A549 (cell line): ENCODE measurements around the gene MAP3K20. TPM values are rescaled to one million over a fixed set of nuclear protein-coding genes. Genes with fewer than 3 reads are reported as not detected.

Source experiments
- ATAC-seq, 2 experiments: fragments of 200-7000 bp in 1 of 2; fragments of >200 bp in 1 of 2; cut with Nextera tagmentation in 1 of 2; cut with Tn5 transposase in 1 of 2; 3 replicates each; pipeline versions ENCODE4 v1.8.0 to v1.9.1; 2018 to 2020; ENCODE audit warnings: mild to moderate bottlenecking in 1 of 2, moderate library complexity in 1 of 2
- CTCF ChIA-PET: fragments of 300-600 bp; sonication (Branson Sonifier 250); formaldehyde crosslinking; extraction: SDS; loops from one replicate; lab custom pipeline; 2021; ENCODE audit warnings: antibody characterized with exemption, inconsistent platforms; lab: Yijun Ruan, JAX
- POLR2A ChIA-PET: fragments of 350-600 bp; formaldehyde crosslinking; extraction: SDS; loops from one replicate; lab custom pipeline; 2021; ENCODE audit warnings: antibody characterized with exemption, inconsistent platforms; lab: Yijun Ruan, JAX
- DNase-seq, 2 experiments: peaks; one replicate each; pipeline versions ENCODE4 v3.0.0 to v3.0.0-alpha.2; 2011 to 2016; ENCODE audit warnings: low read depth in 1 of 2, low spot score in 1 of 2
- FAIRE-seq: peaks from 2 replicates; lab custom pipeline; 2011; peaks lifted over from hg19 to GRCh38; lab: Jason Lieb, UNC
- H3K27ac ChIP-seq, 2 experiments: fragments of >200 bp; sonication (Bioruptor Twin); formaldehyde crosslinking; 3 replicates each; pipeline ENCODE4 v1.5.1; 2016 to 2017
- H3K4me1 ChIP-seq: fragments of >200 bp; sonication (Bioruptor Twin); formaldehyde crosslinking; 3 replicates; pipeline ENCODE4 v1.6.1; 2016
- H3K4me2 ChIP-seq: fragments of >200 bp; sonication (Bioruptor Twin); formaldehyde crosslinking; 3 replicates; pipeline ENCODE4 v1.6.1; 2016
- H3K4me3 ChIP-seq: fragments of >200 bp; sonication (Bioruptor Twin); formaldehyde crosslinking; 3 replicates; pipeline ENCODE4 v1.5.1; 2016
- H3K9me3 ChIP-seq: fragments of >200 bp; sonication (Bioruptor Twin); formaldehyde crosslinking; 3 replicates; pipeline ENCODE4 v1.6.1; 2016
- CBX2 ChIP-seq: fragments of 200-600 bp; sonication (generic); IDR thresholded peaks from 2 replicates; pipeline ENCODE4 v1.6.1; 2016; ENCODE audit warnings: low read depth, mild to moderate bottlenecking, borderline replicate concordance
- CBX8 ChIP-seq: fragments of 200-600 bp; sonication (generic); IDR thresholded peaks from 2 replicates; pipeline ENCODE4 v1.6.1; 2016
- CEBPB ChIP-seq, 2 experiments: fragments of >200 bp in 1 of 2; sonication (Bioruptor Twin) in 1 of 2; formaldehyde crosslinking in 1 of 2; IDR thresholded peaks; 2 replicates each; pipeline ENCODE4 v1.6.1; 2012 to 2016
- EHF ChIP-seq: fragments of 250-450 bp; sonication (Bioruptor Pico); IDR thresholded peaks from 2 replicates; pipeline ENCODE4 v1.5.0; 2020; ENCODE audit warnings: mild to moderate bottlenecking
- FOSB ChIP-seq: fragments of 250-450 bp; sonication (Bioruptor Pico); IDR thresholded peaks from 2 replicates; pipeline ENCODE4 v1.5.0; 2020; ENCODE audit warnings: mild to moderate bottlenecking, moderate library complexity
- FOSL2 ChIP-seq, 2 experiments: fragments of 450-650 bp in 1 of 2; fragments of >200 bp in 1 of 2; sonication (Bioruptor Twin) in 1 of 2; formaldehyde crosslinking; IDR thresholded peaks; 2 replicates each; pipeline versions ENCODE4 v1.5.0 to v1.6.1; 2016 to 2020; ENCODE audit warnings: mild to moderate bottlenecking in 1 of 2, moderate library complexity in 1 of 2
- FOXS1 ChIP-seq: fragments of 250-450 bp; sonication (Bioruptor Pico); IDR thresholded peaks from 2 replicates; pipeline ENCODE4 v1.5.0; 2020; ENCODE audit warnings: mild to moderate bottlenecking, moderate library complexity
- HES2 ChIP-seq: fragments of >200 bp; sonication (Bioruptor Twin); formaldehyde crosslinking; IDR thresholded peaks from 2 replicates; pipeline ENCODE4 v1.6.1; 2016
- HEYL ChIP-seq: fragments of 250-450 bp; sonication (Bioruptor Pico); IDR thresholded peaks from 2 replicates; pipeline ENCODE4 v1.8.0; 2021; ENCODE audit warnings: mild to moderate bottlenecking, moderate library complexity
- HMGXB4 ChIP-seq: fragments of 250-450 bp; sonication (Bioruptor Pico); IDR thresholded peaks from 2 replicates; pipeline ENCODE4 v1.5.0; 2021; ENCODE audit warnings: mild to moderate bottlenecking, moderate library complexity, borderline replicate concordance
- HOXB13 ChIP-seq: fragments of 250-450 bp; sonication (Bioruptor Pico); IDR thresholded peaks from 2 replicates; pipeline ENCODE4 v1.5.0; 2020; ENCODE audit warnings: low read depth, mild to moderate bottlenecking, moderate library complexity
- JUNB ChIP-seq: fragments of >200 bp; sonication (Bioruptor Twin); formaldehyde crosslinking; IDR thresholded peaks from 2 replicates; pipeline ENCODE4 v1.6.1; 2016
- KDM1A ChIP-seq: fragments of 200-600 bp; sonication (generic); IDR thresholded peaks from 2 replicates; pipeline ENCODE4 v1.6.1; 2016; ENCODE audit warnings: low read depth, mild to moderate bottlenecking
- KDM5A ChIP-seq: fragments of 200-600 bp; sonication (generic); IDR thresholded peaks from 2 replicates; pipeline ENCODE4 v1.6.1; 2016; ENCODE audit warnings: antibody characterized with exemption, mild to moderate bottlenecking
- MYC ChIP-seq: IDR thresholded peaks from 2 replicates; pipeline ENCODE4 v1.6.1; 2012; ENCODE audit warnings: mild to moderate bottlenecking, inconsistent platforms, low read length, improper control_type of control experiment, borderline replicate concordance
- POLR2A ChIP-seq: IDR thresholded peaks from 2 replicates; pipeline ENCODE4 v1.6.1; 2012; ENCODE audit warnings: mild to moderate bottlenecking, low read length
- POLR2AphosphoS2 ChIP-seq: conservative IDR thresholded peaks from 2 replicates; pipeline ENCODE4 v1.6.1; 2012; ENCODE audit warnings: low read length, improper control_type of control experiment, inconsistent platforms
- RAD21 ChIP-seq, 2 experiments: fragments of >200 bp in 1 of 2; sonication (Bioruptor Twin) in 1 of 2; formaldehyde crosslinking in 1 of 2; IDR thresholded peaks in 1 of 2; conservative IDR thresholded peaks in 1 of 2; 2 replicates in 1 of 2; 3 replicates in 1 of 2; pipeline ENCODE4 v1.6.1; 2012 to 2018; ENCODE audit warnings: inconsistent platforms in 1 of 2
- RARB ChIP-seq: fragments of 250-450 bp; sonication (Bioruptor Pico); IDR thresholded peaks from 2 replicates; pipeline ENCODE4 v1.8.0; 2021; ENCODE audit warnings: mild to moderate bottlenecking, moderate library complexity
- RNF2 ChIP-seq: fragments of 200-600 bp; sonication (generic); IDR thresholded peaks from 2 replicates; pipeline ENCODE4 v1.6.1; 2016; ENCODE audit warnings: low read depth, mild to moderate bottlenecking, antibody characterized with exemption, moderate library complexity, borderline replicate concordance
- SMC3 ChIP-seq: fragments of >200 bp; sonication (Bioruptor Twin); formaldehyde crosslinking; IDR thresholded peaks from 3 replicates; pipeline ENCODE4 v1.6.1; 2018; ENCODE audit warnings: inconsistent platforms
- TP53 ChIP-seq: fragments of 250-450 bp; sonication (Bioruptor Pico); IDR thresholded peaks from 2 replicates; pipeline ENCODE4 v1.5.0; 2021; ENCODE audit warnings: mild to moderate bottlenecking, moderate library complexity
- USF2 ChIP-seq: fragments of 450-650 bp; IDR thresholded peaks from 2 replicates; pipeline ENCODE4 v1.6.1; 2014; ENCODE audit warnings: antibody characterized with exemption
- ZC3H11A ChIP-seq: fragments of 450-650 bp; IDR thresholded peaks from 2 replicates; pipeline ENCODE4 v1.6.1; 2014; ENCODE audit warnings: antibody characterized with exemption, mild to moderate bottlenecking
- ZFP36 ChIP-seq: fragments of 450-650 bp; IDR thresholded peaks from 2 replicates; pipeline ENCODE4 v1.6.1; 2014; ENCODE audit warnings: borderline replicate concordance; ENCODE audit not compliant: partially characterized antibody
- ZNF302 ChIP-seq: fragments of 250-450 bp; sonication (Bioruptor Pico); IDR thresholded peaks from 2 replicates; pipeline ENCODE4 v1.9.0; 2021; ENCODE audit warnings: inconsistent platforms, mild to moderate bottlenecking, moderate library complexity
- ZSCAN20 ChIP-seq: fragments of 250-450 bp; sonication (Bioruptor Pico); IDR thresholded peaks from 2 replicates; pipeline ENCODE4 v1.8.0; 2022; ENCODE audit warnings: mild to moderate bottlenecking, moderate library complexity
- whole genome bisulfite sequencing: methylation state at CpG from one replicate; pipeline ENCODE4 v1.1.6; 2017; ENCODE audit errors: missing lambda C conversion rate; 5-methylcytosine and 5-hydroxymethylcytosine counted together
- polyA plus RNA-seq, 4 experiments: library from polyadenylated mRNA; depleted of rRNA in 3 of 4; stranded (reverse); fragments of >200 nt; fragmentation: RNase III in 1 of 4; extraction: RNeasy Plus Mini Kit Qiagen cat#74134 plus additional on column Dnase treatment in 1 of 4; gene quantifications; 2 replicates in 3 of 4; 3 replicates in 1 of 4; pipeline ENCODE4 v1.2.3, GENCODE V29; 2011 to 2017
- TF ChIP-seq, protein P1 (sequence below): IDR thresholded peaks from 2 replicates; pipeline ENCODE4 v1.6.1; 2012
- TF ChIP-seq, protein P2 (sequence below): fragments of 150-350 bp; IDR thresholded peaks from 2 replicates; pipeline ENCODE4 v1.6.1; 2014; ENCODE audit warnings: low read depth, mild to moderate bottlenecking, low read length

The MAP3K20 gene
- polyA plus RNA-seq, 2 of the 4 experiments (the other 2 are of a cell fraction), result 34.7 to 80.7 TPM

DNA sequence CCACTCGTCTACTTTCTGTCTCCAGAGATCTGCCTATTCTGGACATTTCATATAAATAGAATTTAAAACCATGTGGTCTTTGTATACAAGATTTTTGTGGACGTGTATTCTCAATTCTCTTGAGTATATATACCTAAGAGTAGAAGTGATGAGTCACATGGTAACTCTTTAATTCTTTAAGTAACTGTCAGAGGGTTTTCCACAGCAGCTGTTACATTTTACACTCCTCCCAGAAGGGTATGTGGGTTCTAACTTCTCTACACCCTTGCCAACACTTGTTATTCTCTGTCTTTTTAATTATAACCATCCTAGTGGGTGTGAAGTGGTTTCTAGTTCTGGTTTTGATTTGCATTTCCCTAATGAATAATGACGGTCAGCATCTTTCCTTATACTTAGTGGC lies 70.9 kb downstream of the MAP3K20 start:
- DNase-seq, result no peak
- 60% methylated on average over 3 of the region's 3 CpGs for WGBS
- no peak overlapping the region for H3K4me2 ChIP-seq

GRCh38 chr2:173148520-173148919 lies 72.9 kb downstream of the MAP3K20 start:
- DNase-seq (no peak), ATAC-seq (no peak; a peak in 1 of 6 replicates)
- CTCF ChIA-PET, result interaction anchor here (0.6 to 1.3 kb wide), 3 partner anchors 24 to 236 kb away, joined by 3 to 5 read pairs (median 5); no protein-coding TSS in a partner anchor
- no peak for TF ChIP-seq KDM1A
- no peak for TF ChIP-seq CEBPB (IDR thresholded peaks at IDR 0.05)
- TF ChIP-seq POLR2A, result no peak
- no peak for TF ChIP-seq HES2
- no peak for TF ChIP-seq ZFP36
- TF ChIP-seq USF2, result no peak
- no peak for TF ChIP-seq FOXS1 (CRISPR knock-in tag)
- TF ChIP-seq ZNF302 (CRISPR knock-in tag), result no peak
- TF ChIP-seq EHF (CRISPR knock-in tag), result no peak
- TF ChIP-seq RARB (CRISPR knock-in tag), result no peak
- no peak for TF ChIP-seq RNF2
- TF ChIP-seq ZSCAN20 (CRISPR knock-in tag), result no peak
- no peak for TF ChIP-seq FOSB (CRISPR knock-in tag)
- no peak for TF ChIP-seq CBX8
- TF ChIP-seq SMC3, result no peak
- TF ChIP-seq HOXB13 (CRISPR knock-in tag), result no peak
- TF ChIP-seq, all 56 proteins: peak for 0
- H3K4me1 ChIP-seq, result peaks cover 58% of the 10 kb centered on the region
- 57% methylated on average over 4 of the region's 4 CpGs for whole genome bisulfite sequencing
- 0 out of 3 replicates have a peak overlapping the region, but pooled peaks have one; percentile 1 for H3K4me2 ChIP-seq
- no peak overlapping the region for H3K4me3 ChIP-seq
- peaks cover under 1% of the 10 kb centered on the region; the same call in 1 of the 3 replicates for H3K9me3 ChIP-seq
- H3K27ac ChIP-seq, result peak overlapping the region in 1 of 2 experiments; percentile 33; a peak in 2 of 6 replicates
- FAIRE-seq, result no peak
- POLR2A ChIA-PET, result no interaction called here

More for the DNA sequence above, 70.9 kb downstream of the MAP3K20 start:
- Histone ChIP-seq H3K9me3 (peaks cover 14% of the 10 kb centered on the region), H3K4me1 (peaks cover 39% of the 10 kb centered on the region), H3K27ac (0 out of 6 replicates have a peak overlapping the region, but pooled peaks of 1 of the 2 experiments have one; percentile 2), H3K4me3 (no peak overlapping the region)
- ATAC-seq (no peak), FAIRE-seq (no peak)
- CTCF ChIA-PET, result interaction anchor here (0.6 kb wide), 1 partner anchor 34 kb away, joined by 3 read pairs; no protein-coding TSS in a partner anchor
- POLR2A ChIA-PET, result no interaction called here
- no peak for TF ChIP-seq FOSL2 (IDR thresholded peaks at IDR 0.05)
- TF ChIP-seq FOSL2 (CRISPR knock-in tag; IDR thresholded peaks at IDR 0.05), result peak; percentile 24
- TF ChIP-seq ZFP36, result peak; percentile 25
- TF ChIP-seq HEYL (CRISPR knock-in tag), result no peak

GRCh38 chr2:173149491-173149890 lies 73.8 kb downstream of the MAP3K20 start:
- DNase-seq (no peak), ATAC-seq (no peak; a peak in 1 of 6 replicates), FAIRE-seq (no peak)
- Histone ChIP-seq H3K27ac (peak overlapping the region in 1 of 2 experiments; percentile 31; a peak in 1 of 6 replicates), H3K9me3 (no peaks in the 10 kb centered on the region), H3K4me3 (no peak overlapping the region), H3K4me2 (0 out of 3 replicates have a peak overlapping the region, but pooled peaks have one; percentile 2), H3K4me1 (peaks cover 61% of the 10 kb centered on the region)
- no peak for TF ChIP-seq ZC3H11A
- TF ChIP-seq KDM5A, result no peak
- no peak for TF ChIP-seq POLR2AphosphoS2
- TF ChIP-seq HMGXB4 (CRISPR knock-in tag), result no peak
- no peak for TF ChIP-seq USF2
- no peak for TF ChIP-seq CBX2
- TF ChIP-seq, protein P1, sequence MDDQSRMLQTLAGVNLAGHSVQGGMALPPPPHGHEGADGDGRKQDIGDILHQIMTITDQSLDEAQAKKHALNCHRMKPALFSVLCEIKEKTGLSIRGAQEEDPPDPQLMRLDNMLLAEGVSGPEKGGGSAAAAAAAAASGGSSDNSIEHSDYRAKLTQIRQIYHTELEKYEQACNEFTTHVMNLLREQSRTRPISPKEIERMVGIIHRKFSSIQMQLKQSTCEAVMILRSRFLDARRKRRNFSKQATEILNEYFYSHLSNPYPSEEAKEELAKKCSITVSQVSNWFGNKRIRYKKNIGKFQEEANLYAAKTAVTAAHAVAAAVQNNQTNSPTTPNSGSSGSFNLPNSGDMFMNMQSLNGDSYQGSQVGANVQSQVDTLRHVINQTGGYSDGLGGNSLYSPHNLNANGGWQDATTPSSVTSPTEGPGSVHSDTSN, result no peak
- no peak for TF ChIP-seq TP53 (CRISPR knock-in tag)
- TF ChIP-seq, protein P2, sequence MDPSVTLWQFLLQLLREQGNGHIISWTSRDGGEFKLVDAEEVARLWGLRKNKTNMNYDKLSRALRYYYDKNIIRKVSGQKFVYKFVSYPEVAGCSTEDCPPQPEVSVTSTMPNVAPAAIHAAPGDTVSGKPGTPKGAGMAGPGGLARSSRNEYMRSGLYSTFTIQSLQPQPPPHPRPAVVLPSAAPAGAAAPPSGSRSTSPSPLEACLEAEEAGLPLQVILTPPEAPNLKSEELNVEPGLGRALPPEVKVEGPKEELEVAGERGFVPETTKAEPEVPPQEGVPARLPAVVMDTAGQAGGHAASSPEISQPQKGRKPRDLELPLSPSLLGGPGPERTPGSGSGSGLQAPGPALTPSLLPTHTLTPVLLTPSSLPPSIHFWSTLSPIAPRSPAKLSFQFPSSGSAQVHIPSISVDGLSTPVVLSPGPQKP, result no peak
- no peak for TF ChIP-seq RAD21 (conservative IDR thresholded peaks at IDR 0.05 in 1 of 2, IDR thresholded peaks at IDR 0.05 in 1 of 2)
- no peak for TF ChIP-seq MYC
- no peak for TF ChIP-seq JUNB
- WGBS, result 98% methylated on average over 4 of the region's 4 CpGs
- POLR2A ChIA-PET, result no interaction called here
- CTCF ChIA-PET, result interaction anchor here (1.3 kb wide), 1 partner anchor 61 kb away, joined by 5 read pairs; no protein-coding TSS in a partner anchor
